Measurements from ENCODE around the gene ZSWIM8.
"Not testable (repeated sequence)": the region's sequence is repeated elsewhere in the genome, so short reads cannot be mapped to it uniquely, and the experiment has no call there.

Gene ZSWIM8

GRCh38 chr10:73816917-73817729 is 31.7 kb downstream of the ZSWIM8 start:
- no peak for DNase-seq (ENCODE audit: low spot score)

GRCh38 chr10:73817826-73818225 is 32.4 kb downstream of the ZSWIM8 start:
- DNase-seq (ENCODE audit: low spot score): no peak

- DNase-seq (ENCODE audit: low spot score): no peak
These were observed 33.0 kb downstream of the ZSWIM8 start for GRCh38 chr10:73818402-73818801.

- no peak for DNase-seq (ENCODE audit: low spot score)
These were observed 33.7 kb downstream of the ZSWIM8 start for GRCh38 chr10:73819081-73819480.

GRCh38 chr10:73819513-73820093 is 34.2 kb downstream of the ZSWIM8 start:
- no peak for DNase-seq (ENCODE audit: low spot score)

- no peak for DNase-seq (ENCODE audit: low spot score)
These were observed 38.0 kb downstream of the ZSWIM8 start for GRCh38 chr10:73823391-73823790.

- DNase-seq (ENCODE audit: low spot score): no peak
These were observed 38.8 kb downstream of the ZSWIM8 start for GRCh38 chr10:73824146-73824725.

- no peak for DNase-seq (ENCODE audit: low spot score)
These were observed 42.1 kb downstream of the ZSWIM8 start for GRCh38 chr10:73827346-73828089.

- DNase-seq (ENCODE audit: low spot score): no peak
These were observed 42.8 kb downstream of the ZSWIM8 start for GRCh38 chr10:73828161-73828560.

- not testable (repeated sequence) for DNase-seq (ENCODE audit: low spot score)
These were observed 43.7 kb downstream of the ZSWIM8 start for GRCh38 chr10:73829090-73829489.

GRCh38 chr10:73836427-73836980 is 51.1 kb downstream of the ZSWIM8 start:
- no peak for DNase-seq (ENCODE audit: low spot score)

- DNase-seq (ENCODE audit: low spot score): peak; percentile 61
These were observed 51.7 kb downstream of the ZSWIM8 start for GRCh38 chr10:73837072-73837471.

- DNase-seq (ENCODE audit: low spot score): no peak
These were observed 52.7 kb downstream of the ZSWIM8 start for GRCh38 chr10:73838008-73838567.

GRCh38 chr10:73838827-73839226 is 53.4 kb downstream of the ZSWIM8 start:
- no peak for DNase-seq (ENCODE audit: low spot score)

GRCh38 chr10:73839276-73839966 is 54.0 kb downstream of the ZSWIM8 start:
- DNase-seq (ENCODE audit: low spot score): no peak

GRCh38 chr10:73840056-73840402 is 54.6 kb downstream of the ZSWIM8 start:
- DNase-seq (ENCODE audit: low spot score): no peak

GRCh38 chr10:73840403-73841060 is 55.1 kb downstream of the ZSWIM8 start:
- DNase-seq (ENCODE audit: low spot score): no peak

GRCh38 chr10:73841061-73841421 is 55.6 kb downstream of the ZSWIM8 start:
- DNase-seq (ENCODE audit: low spot score): no peak

- DNase-seq (ENCODE audit: low spot score): no peak
These were observed 56.3 kb downstream of the ZSWIM8 start for GRCh38 chr10:73841526-73842285.

GRCh38 chr10:73842349-73842748 is 56.9 kb downstream of the ZSWIM8 start:
- DNase-seq (ENCODE audit: low spot score): no peak
